ENCODE data around the gene CHRM4. TPM values are rescaled to one million over a fixed set of nuclear protein-coding genes. Genes with fewer than 3 reads are reported as not detected.

CHRM4 gene
- total RNA-seq, 4 donors from 2014 or later = 0.22 TPM; not detected in 3

GRCh38 chr11:46404476-46405017, 13.0 kb upstream of the CHRM4 start:
- no peaks in the 10 kb centered on the region for H3K27me3 ChIP-seq
- no peak overlapping the region for H3K4me3 ChIP-seq (replicated peaks in 1 of 3)
- TF ChIP-seq POLR2A (IDR thresholded peaks at IDR 0.05) (no peak), CTCF (IDR thresholded peaks at IDR 0.05) (no peak)
- H3K36me3 ChIP-seq = peaks cover 21 to 23% of the 10 kb centered on the region in 2 donors
- H3K9me3 ChIP-seq = no peaks in the 10 kb centered on the region
- WGBS, 2 donors = 93 to 94% methylated on average over 2 to 5 of the region's 5 CpGs
- intact Hi-C loops (cut with DNase I) = no loop called here
- H3K27ac ChIP-seq = no peak overlapping the region
- DNase-seq = no peak
- H3K4me1 ChIP-seq = no peaks in the 10 kb centered on the region

- no peaks in the 10 kb centered on the region for H3K27me3 ChIP-seq
- WGBS, 2 donors = 71 to 73% methylated on average over 6 of the region's 6 CpGs
- no peaks in the 10 kb centered on the region for H3K4me1 ChIP-seq
- intact Hi-C loops (cut with DNase I) = no loop called here
- no peak overlapping the region for H3K4me3 ChIP-seq (replicated peaks in 1 of 3)
- no peak for DNase-seq
- H3K36me3 ChIP-seq = peaks cover 16 to 17% of the 10 kb centered on the region in 2 donors
- TF ChIP-seq POLR2A (IDR thresholded peaks at IDR 0.05) (no peak), CTCF (IDR thresholded peaks at IDR 0.05) (no peak)
- H3K27ac ChIP-seq = no peak overlapping the region
- no peaks in the 10 kb centered on the region for H3K9me3 ChIP-seq
Measured at GRCh38 chr11:46402957-46403902, 11.7 kb upstream of the CHRM4 start.

- H3K9me3 ChIP-seq = no peaks in the 10 kb centered on the region
- peaks cover 15 to 16% of the 10 kb centered on the region in 2 donors for H3K36me3 ChIP-seq
- DNase-seq = no peak
- TF ChIP-seq POLR2A (IDR thresholded peaks at IDR 0.05) = no peak
- no peak for TF ChIP-seq CTCF (IDR thresholded peaks at IDR 0.05)
- intact Hi-C loops (cut with DNase I) = loop anchor here (10.0 kb wide), 1 partner anchor 217 kb away; the partner anchor contains the start of genes ATG13 and HARBI1
- H3K4me1 ChIP-seq = peaks cover 4 to 6% of the 10 kb centered on the region in 2 donors
- no peak overlapping the region for H3K4me3 ChIP-seq (replicated peaks in 1 of 3)
- no peak overlapping the region for H3K27ac ChIP-seq
- no peaks in the 10 kb centered on the region for H3K27me3 ChIP-seq
- 94 to 96% methylated on average over 14 to 18 of the region's 19 CpGs for WGBS, 2 donors
Measured at GRCh38 chr11:46397526-46397925, 6.0 kb upstream of the CHRM4 start.

- WGBS, 2 donors = 81 to 91% methylated on average over 4 of the region's 4 CpGs
- TF ChIP-seq CTCF (IDR thresholded peaks at IDR 0.05) = no peak
- no peak for TF ChIP-seq POLR2A (IDR thresholded peaks at IDR 0.05)
Measured at GRCh38 chr11:46393759-46394158, 2.2 kb upstream of the CHRM4 start.

More at GRCh38 chr11:46393759-46394158, 2.2 kb upstream of the CHRM4 start:
- Histone ChIP-seq H3K4me1 (peaks cover 19 to 39% of the 10 kb centered on the region in 2 donors), H3K4me3 (replicated peaks in 1 of 3) (no peak overlapping the region), H3K27me3 (peaks cover 14% of the 10 kb centered on the region), H3K9me3 (no peaks in the 10 kb centered on the region), H3K36me3 (peaks cover 15 to 16% of the 10 kb centered on the region in 2 donors), H3K27ac (no peak overlapping the region)
- no peak for DNase-seq
- intact Hi-C loops (cut with DNase I) = loop anchor here (5.0 to 10.0 kb wide), 2 partner anchors 134 to 221 kb away; partner anchors contain the start of genes ATG13 and HARBI1
